Loucy (cell line): ENCODE results near the gene FAM168B.

Experiments used
- H2AFZ ChIP-seq: fragments of 200-600 bp; sonication (generic); 2 replicates; pipeline ENCODE4 v1.6.0; 2016; ENCODE audit warnings: antibody characterized with exemption, mild to moderate bottlenecking, low read length, moderate library complexity
- H3F3A ChIP-seq: fragments of 200-600 bp; 2 replicates; pipeline ENCODE4 v1.6.0; 2016; ENCODE audit warnings: antibody characterized with exemption, low read depth, mild to moderate bottlenecking
- H3K27me3 ChIP-seq: fragments of 200-600 bp; sonication (generic); 2 replicates; pipeline ENCODE4 v1.6.1; 2014; ENCODE audit warnings: low read length, mild to moderate bottlenecking; ENCODE audit not compliant: insufficient read depth, poor library complexity, severe bottlenecking
- H3K36me3 ChIP-seq: fragments of 200-600 bp; sonication (generic); 2 replicates; pipeline ENCODE4 v1.6.1; 2016; ENCODE audit warnings: low read length; ENCODE audit not compliant: insufficient read depth
- H3K4me1 ChIP-seq: fragments of 200-600 bp; sonication (generic); 2 replicates; pipeline ENCODE4 v1.5.1; 2014; ENCODE audit warnings: low read length, mild to moderate bottlenecking; ENCODE audit not compliant: insufficient read depth, poor library complexity, severe bottlenecking
- H3K4me2 ChIP-seq: fragments of 200-600 bp; sonication (generic); 2 replicates; pipeline ENCODE4 v1.6.0; 2014; ENCODE audit warnings: antibody characterized with exemption, low read length, low read depth, mild to moderate bottlenecking; ENCODE audit not compliant: poor library complexity, severe bottlenecking
- H3K4me3 ChIP-seq: fragments of 200-600 bp; sonication (generic); 2 replicates; pipeline ENCODE4 v1.5.1; 2014; ENCODE audit warnings: low read length, mild to moderate bottlenecking, mixed read lengths; ENCODE audit not compliant: poor library complexity, severe bottlenecking
- H3K79me2 ChIP-seq: fragments of 200-600 bp; sonication (generic); 2 replicates; pipeline ENCODE4 v1.6.1; 2014; ENCODE audit warnings: low read length; ENCODE audit not compliant: insufficient read depth
- H3K9ac ChIP-seq: fragments of 200-600 bp; sonication (generic); 2 replicates; pipeline ENCODE4 v1.6.0; 2014; ENCODE audit warnings: mild to moderate bottlenecking, low read depth, low read length, moderate library complexity; ENCODE audit not compliant: poor library complexity, severe bottlenecking
- H3K9me2 ChIP-seq: fragments of 200-600 bp; sonication (generic); replicated peaks from 2 replicates; pipeline ENCODE4 v1.6.1; 2016; ENCODE audit warnings: low read depth, low read length, mixed read lengths
- H3K9me3 ChIP-seq: fragments of 200-600 bp; sonication (generic); 2 replicates; pipeline ENCODE4 v1.6.1; 2014; ENCODE audit warnings: mild to moderate bottlenecking, antibody characterized with exemption, low read length, low read depth; ENCODE audit not compliant: insufficient read depth
- H4K20me1 ChIP-seq: fragments of 200-600 bp; sonication (generic); 2 replicates; pipeline ENCODE4 v1.6.0; 2014; ENCODE audit warnings: antibody characterized with exemption, low read length, mild to moderate bottlenecking; ENCODE audit not compliant: insufficient read depth, poor library complexity, severe bottlenecking
- CTCF ChIP-seq: fragments of 200-600 bp; sonication (generic); conservative IDR thresholded peaks from 2 replicates; pipeline ENCODE4 v1.5.1; 2014; ENCODE audit warnings: mild to moderate bottlenecking, antibody characterized with exemption, low read length
- EZH2phosphoT487 ChIP-seq: fragments of 200-600 bp; IDR thresholded peaks from 2 replicates; pipeline ENCODE4 v1.6.1; 2018; ENCODE audit warnings: antibody characterized with exemption, mild to moderate bottlenecking, moderate library complexity, borderline replicate concordance

The FAM168B gene

DNA sequence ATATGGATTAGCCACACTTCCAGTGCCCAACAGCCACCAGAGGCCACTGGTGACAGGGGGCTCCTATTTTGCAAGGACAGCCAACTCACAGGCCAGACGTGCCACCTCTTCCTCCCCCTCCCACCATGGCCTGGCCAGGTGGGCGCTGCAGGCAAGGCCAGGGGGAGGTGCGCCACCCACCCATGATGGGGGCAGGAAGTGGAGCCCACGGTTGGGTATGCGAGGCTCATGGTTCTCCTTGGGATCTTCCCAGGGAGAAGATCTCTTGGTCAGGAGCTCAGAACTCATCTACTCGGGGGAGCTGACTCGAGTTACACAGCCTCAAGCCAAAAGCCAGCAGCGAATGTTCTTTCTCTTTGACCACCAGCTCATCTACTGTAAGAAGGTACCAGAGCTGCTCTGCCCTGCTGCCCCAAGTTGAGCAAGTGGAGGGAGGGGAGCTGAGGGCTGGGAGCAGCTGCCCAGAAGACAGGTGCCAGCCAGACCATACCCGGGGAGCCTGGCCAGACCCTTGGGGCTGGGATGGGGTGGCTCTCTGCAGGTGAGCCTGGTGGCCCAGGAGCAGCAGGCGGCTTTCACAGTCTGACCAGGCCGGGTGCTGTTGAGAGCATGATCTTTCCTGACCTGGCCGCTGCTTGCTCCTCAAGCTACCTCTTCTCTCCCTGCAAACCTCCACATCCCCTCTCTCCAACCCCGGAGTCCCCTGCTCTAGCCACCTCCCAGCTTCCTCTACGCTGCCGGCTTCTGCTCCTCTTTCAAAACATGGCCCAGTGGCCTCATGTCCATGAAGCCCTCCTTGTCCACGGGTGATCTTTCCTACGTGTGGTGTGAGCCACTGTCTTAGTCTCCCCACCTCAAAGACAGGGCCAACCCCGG is 49.8 kb downstream of the FAM168B start:
- Histone ChIP-seq H3K4me2 (no peak overlapping the region), H3K9me2 (no peaks in the 10 kb centered on the region), H3K9ac (no peak overlapping the region), H3K4me3 (no peak overlapping the region), H3K36me3 (peaks cover 25% of the 10 kb centered on the region; the same call in 1 of the 2 replicates), H3K27me3 (no peaks in the 10 kb centered on the region), H2AFZ (no peak overlapping the region), H3K9me3 (no peaks in the 10 kb centered on the region), H3K4me1 (peaks cover 30% of the 10 kb centered on the region), H3F3A (no peaks in the 10 kb centered on the region), H3K79me2 (peaks cover 23% of the 10 kb centered on the region), H4K20me1 (peaks cover 4% of the 10 kb centered on the region)
- TF ChIP-seq EZH2phosphoT487: no peak
- TF ChIP-seq CTCF: no peak

DNA sequence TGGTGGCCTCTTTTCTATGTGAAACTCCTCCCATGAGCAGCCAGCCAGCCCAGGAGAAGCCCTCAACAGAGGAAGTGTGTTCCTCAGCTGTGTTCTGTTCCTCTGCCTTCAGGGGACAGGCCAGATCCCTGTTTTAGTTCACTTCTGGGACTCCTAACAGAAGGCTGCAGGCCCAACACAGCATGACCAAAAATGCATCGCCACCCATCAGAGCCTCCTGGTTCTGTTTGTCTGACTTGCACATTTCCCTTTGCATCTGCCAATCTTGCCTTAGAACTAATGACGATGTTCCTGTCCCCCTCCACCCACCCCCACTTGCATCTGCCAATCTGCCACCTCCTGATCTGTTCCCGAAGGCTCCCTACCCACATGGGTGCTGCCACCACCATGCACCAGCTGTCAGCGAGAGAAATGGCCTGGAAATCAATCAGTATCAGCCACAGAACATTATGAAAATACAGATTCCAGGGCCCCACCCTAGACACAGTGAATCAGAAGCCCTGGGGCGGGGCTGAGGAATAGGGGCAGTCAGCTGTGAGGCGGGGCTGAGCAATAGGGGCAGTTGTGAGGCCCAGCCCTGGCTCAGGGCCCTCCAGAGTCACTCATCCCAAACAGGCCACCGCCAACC is 51.0 kb downstream of the FAM168B start:
- no peaks in the 10 kb centered on the region for H3K27me3 ChIP-seq
- peaks cover 14% of the 10 kb centered on the region; the same call in 1 of the 2 replicates for H3K36me3 ChIP-seq
- H3K79me2 ChIP-seq: peaks cover 23% of the 10 kb centered on the region
- peaks cover 36% of the 10 kb centered on the region for H3K4me1 ChIP-seq
- no peaks in the 10 kb centered on the region for H4K20me1 ChIP-seq
- no peaks in the 10 kb centered on the region for H3K9me3 ChIP-seq
- H3K4me2 ChIP-seq: peak overlapping the region; percentile 90
- H2AFZ ChIP-seq: peak overlapping the region; percentile 81; the same call in 1 of the 2 replicates
- no peak for TF ChIP-seq CTCF
- TF ChIP-seq EZH2phosphoT487: no peak
- H3K9me2 ChIP-seq: no peaks in the 10 kb centered on the region
- no peaks in the 10 kb centered on the region for H3F3A ChIP-seq
- H3K9ac ChIP-seq: peak overlapping the region; percentile 74
- peak overlapping the region; percentile 71 for H3K4me3 ChIP-seq

- Histone ChIP-seq H3K4me3 (peak overlapping the region; percentile 71), H3K9ac (peak overlapping the region; percentile 74), H3K9me3 (no peaks in the 10 kb centered on the region), H3K4me1 (peaks cover 36% of the 10 kb centered on the region), H3K79me2 (peaks cover 23% of the 10 kb centered on the region), H4K20me1 (no peaks in the 10 kb centered on the region), H3K27me3 (no peaks in the 10 kb centered on the region), H3K4me2 (peak overlapping the region; percentile 90), H3K9me2 (no peaks in the 10 kb centered on the region), H3K36me3 (peaks cover 7% of the 10 kb centered on the region; the same call in 1 of the 2 replicates), H2AFZ (peak overlapping the region; percentile 81), H3F3A (no peaks in the 10 kb centered on the region)
- TF ChIP-seq EZH2phosphoT487 (no peak), CTCF (no peak)
Measured at GRCh38 chr2:131041402-131042147, 51.7 kb downstream of the FAM168B start.
